GM06990 (cell line): ENCODE measurements around the gene SMIM44.

Experiments
- DNase-seq: peaks from one replicate; pipeline ENCODE4 v3.0.0-alpha.2; 2011; ENCODE audit not compliant: insufficient read length; ENCODE audit errors: extremely low read depth
- H3K27me3 ChIP-seq: replicated peaks from 2 replicates; pipeline ENCODE4 v1.6.0; 2011; ENCODE audit warnings: low read length; ENCODE audit not compliant: control insufficient read depth, insufficient read depth
- H3K36me3 ChIP-seq: 2 replicates; pipeline ENCODE4 v1.5.1; 2011; ENCODE audit warnings: low read length; ENCODE audit not compliant: control insufficient read depth, insufficient read depth
- H3K4me3 ChIP-seq: replicated peaks from 2 replicates; pipeline ENCODE4 v1.5.1; 2011; ENCODE audit warnings: low read depth, mild to moderate bottlenecking, control low read depth, low read length
- TF ChIP-seq, protein P1 (sequence below): IDR thresholded peaks from 2 replicates; pipeline ENCODE4 v1.5.1; 2011; ENCODE audit warnings: low read length, control low read depth, mild to moderate bottlenecking, inconsistent platforms; ENCODE audit not compliant: insufficient read depth, poor library complexity, severe bottlenecking

Gene SMIM44

DNA sequence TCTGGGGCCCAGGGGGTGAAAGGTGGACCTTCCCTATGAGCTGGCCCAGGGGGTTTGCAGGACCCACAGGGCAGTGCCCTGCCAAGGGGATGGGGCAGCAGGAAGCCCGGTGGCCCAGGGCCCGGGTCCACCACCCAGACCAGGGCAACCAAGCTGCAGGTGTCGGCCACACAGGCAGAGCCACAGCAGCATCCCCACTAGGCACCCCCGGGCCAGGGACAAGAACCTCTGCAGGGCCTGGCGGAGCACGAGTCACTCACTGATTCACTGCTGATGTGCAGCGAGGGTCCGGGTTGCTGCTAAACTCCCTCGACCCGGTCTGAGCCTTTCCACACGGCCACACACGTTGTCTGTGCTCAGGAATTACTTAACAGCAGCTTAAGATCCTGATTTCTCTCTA, 31.7 kb upstream of the SMIM44 start:
- TF ChIP-seq, protein P1, sequence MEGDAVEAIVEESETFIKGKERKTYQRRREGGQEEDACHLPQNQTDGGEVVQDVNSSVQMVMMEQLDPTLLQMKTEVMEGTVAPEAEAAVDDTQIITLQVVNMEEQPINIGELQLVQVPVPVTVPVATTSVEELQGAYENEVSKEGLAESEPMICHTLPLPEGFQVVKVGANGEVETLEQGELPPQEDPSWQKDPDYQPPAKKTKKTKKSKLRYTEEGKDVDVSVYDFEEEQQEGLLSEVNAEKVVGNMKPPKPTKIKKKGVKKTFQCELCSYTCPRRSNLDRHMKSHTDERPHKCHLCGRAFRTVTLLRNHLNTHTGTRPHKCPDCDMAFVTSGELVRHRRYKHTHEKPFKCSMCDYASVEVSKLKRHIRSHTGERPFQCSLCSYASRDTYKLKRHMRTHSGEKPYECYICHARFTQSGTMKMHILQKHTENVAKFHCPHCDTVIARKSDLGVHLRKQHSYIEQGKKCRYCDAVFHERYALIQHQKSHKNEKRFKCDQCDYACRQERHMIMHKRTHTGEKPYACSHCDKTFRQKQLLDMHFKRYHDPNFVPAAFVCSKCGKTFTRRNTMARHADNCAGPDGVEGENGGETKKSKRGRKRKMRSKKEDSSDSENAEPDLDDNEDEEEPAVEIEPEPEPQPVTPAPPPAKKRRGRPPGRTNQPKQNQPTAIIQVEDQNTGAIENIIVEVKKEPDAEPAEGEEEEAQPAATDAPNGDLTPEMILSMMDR: no peak
- DNase-seq: no peak
- H3K27me3 ChIP-seq: no peaks in the 10 kb centered on the region
- H3K4me3 ChIP-seq: no peak overlapping the region
- peaks cover 2% of the 10 kb centered on the region for H3K36me3 ChIP-seq

DNA sequence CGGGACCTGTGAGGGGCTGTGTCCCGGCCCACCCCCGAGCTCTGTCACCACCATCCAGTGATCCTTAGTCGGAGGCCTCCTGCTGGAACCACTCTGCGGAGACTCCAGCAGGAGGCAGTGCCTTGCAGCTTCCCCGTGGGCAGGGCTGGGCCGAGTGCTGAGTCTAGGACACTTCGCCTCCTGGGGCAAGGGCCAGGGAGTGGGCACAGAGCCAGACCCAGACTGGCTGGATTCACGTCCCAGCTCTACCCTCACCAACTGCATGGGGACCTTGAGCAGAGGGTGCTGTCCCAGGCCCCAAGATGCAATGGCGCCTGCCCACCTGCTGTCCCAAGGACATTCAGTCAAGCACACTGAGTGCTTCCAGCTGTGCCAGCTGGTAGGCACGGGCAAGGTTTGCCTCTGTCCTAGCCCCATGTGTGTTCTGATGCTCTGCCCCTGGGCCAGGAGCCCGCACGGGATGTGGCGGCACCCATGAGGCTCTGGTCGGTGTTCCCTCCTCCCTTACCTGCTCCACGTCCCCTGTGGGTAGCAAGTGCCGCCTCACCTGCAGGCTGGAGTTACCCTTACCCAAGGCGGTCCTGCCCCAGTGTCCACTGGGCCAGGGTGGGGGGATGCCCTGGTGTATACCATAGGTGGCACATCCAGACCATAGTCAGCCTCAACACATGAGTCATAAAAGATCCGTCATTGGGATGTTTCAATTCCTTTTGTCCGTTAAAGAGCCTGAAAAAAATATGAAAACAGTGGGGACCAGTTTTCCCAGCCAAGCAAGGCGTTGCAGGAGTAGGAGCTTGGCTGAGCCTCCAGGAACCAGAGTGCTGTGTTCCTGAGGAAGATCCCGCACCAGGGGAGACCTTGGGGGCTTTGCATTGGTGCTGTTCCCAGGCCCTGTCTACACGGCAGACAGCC, 30.2 kb upstream of the SMIM44 start:
- Histone ChIP-seq H3K36me3 (peaks cover 7% of the 10 kb centered on the region), H3K4me3 (no peak overlapping the region), H3K27me3 (no peaks in the 10 kb centered on the region)
- no peak for DNase-seq
- TF ChIP-seq, protein P1: no peak

GRCh38 chr19:3512562-3513228, 29.5 kb upstream of the SMIM44 start:
- Histone ChIP-seq H3K4me3 (no peak overlapping the region), H3K27me3 (no peaks in the 10 kb centered on the region), H3K36me3 (peaks cover 7% of the 10 kb centered on the region)
- DNase-seq: no peak
- TF ChIP-seq, protein P1: no peak

DNA sequence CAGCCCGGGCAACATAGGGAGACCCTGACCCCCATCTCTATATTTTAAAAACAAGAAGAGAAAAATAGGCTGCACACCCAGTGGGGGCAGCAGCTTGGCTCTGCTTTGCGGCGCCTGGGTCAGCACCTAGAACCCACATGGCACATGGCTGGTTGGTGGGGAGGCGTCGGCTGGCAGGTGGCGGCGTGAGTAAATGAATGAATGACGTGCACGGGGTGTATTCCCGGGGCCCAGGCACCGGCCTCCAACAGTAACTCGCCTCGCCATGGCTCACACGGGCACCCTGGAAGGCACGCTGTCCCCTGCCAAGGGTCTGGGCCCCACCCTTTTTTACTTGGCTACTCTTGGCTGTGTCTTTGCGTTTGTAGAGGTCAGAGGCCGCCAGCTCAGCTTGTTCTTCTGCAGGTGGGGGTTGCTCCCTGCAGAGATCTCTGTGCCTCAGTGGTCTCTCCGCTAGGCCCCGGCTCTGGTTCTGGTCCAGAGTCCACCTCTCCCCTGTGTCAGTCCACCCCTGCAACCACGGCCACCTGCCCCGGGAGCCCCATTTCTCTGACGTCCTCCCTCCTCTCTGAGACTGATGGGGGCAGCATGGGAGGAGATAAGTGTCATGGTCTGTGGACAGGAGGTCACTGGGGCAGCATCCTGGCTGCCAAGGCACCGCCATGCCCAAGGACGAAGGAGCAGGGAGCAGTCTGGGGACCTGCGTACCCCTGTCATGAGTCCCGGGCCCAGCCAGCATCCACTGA, 28.4 kb upstream of the SMIM44 start:
- no peaks in the 10 kb centered on the region for H3K27me3 ChIP-seq
- TF ChIP-seq, protein P1: no peak
- H3K4me3 ChIP-seq: no peak overlapping the region
- peaks cover 7% of the 10 kb centered on the region for H3K36me3 ChIP-seq
- DNase-seq: no peak

GRCh38 chr19:3510727-3511126, 27.5 kb upstream of the SMIM44 start:
- Histone ChIP-seq H3K4me3 (no peak overlapping the region), H3K36me3 (peaks cover 7% of the 10 kb centered on the region), H3K27me3 (no peaks in the 10 kb centered on the region)
- TF ChIP-seq, protein P1: no peak
- DNase-seq: no peak
